Fibroblast of pulmonary artery (primary cell): ENCODE results near the gene KCP.

Experiments used
- DNase-seq: peaks from one replicate; pipeline ENCODE4 v3.0.0-alpha.2; 2010; ENCODE audit warnings: low read depth
- H3K4me3 ChIP-seq: replicated peaks from 2 replicates; pipeline ENCODE4 v1.5.1; 2011; ENCODE audit warnings: low read depth, mild to moderate bottlenecking, control low read depth, low read length, moderate library complexity
- CTCF ChIP-seq: IDR thresholded peaks from 2 replicates; pipeline ENCODE4 v1.5.1; 2011; ENCODE audit warnings: mild to moderate bottlenecking, control low read depth, low read length, inconsistent platforms; ENCODE audit errors: missing control alignments

The KCP gene

GRCh38 chr7:128848289-128849155, 62.0 kb downstream of the KCP start:
- DNase-seq, result no peak
- no peak for TF ChIP-seq CTCF
- H3K4me3 ChIP-seq, result no peak overlapping the region

DNA sequence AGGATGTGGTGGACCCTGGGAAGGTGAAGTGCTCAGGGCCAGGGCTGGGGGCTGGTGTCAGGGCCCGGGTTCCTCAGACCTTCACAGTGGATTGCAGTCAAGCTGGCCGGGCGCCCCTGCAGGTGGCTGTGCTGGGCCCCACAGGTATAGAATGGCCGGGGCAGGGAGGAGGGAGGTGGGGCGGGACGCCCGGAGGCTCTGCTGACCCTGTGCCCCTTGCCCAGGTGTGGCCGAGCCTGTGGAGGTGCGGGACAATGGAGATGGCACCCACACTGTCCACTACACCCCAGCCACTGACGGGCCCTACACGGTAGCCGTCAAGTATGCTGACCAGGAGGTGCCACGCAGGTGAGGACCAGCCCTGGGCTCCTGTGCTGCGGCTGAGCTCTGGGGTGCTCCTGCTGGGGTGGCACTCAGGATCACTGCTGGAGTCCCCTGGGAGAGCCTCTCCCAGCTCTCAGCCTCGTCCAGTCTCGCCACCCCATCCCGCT, 62.7 kb downstream of the KCP start:
- TF ChIP-seq CTCF, result no peak
- H3K4me3 ChIP-seq, result no peak overlapping the region
- no peak for DNase-seq

- TF ChIP-seq CTCF, result no peak
- no peak overlapping the region for H3K4me3 ChIP-seq
- no peak for DNase-seq
These were observed 63.6 kb downstream of the KCP start for GRCh38 chr7:128846781-128847444.

- no peak for TF ChIP-seq CTCF
- H3K4me3 ChIP-seq, result no peak overlapping the region
- DNase-seq, result no peak
These were observed 64.5 kb downstream of the KCP start for GRCh38 chr7:128845987-128846386.

DNA sequence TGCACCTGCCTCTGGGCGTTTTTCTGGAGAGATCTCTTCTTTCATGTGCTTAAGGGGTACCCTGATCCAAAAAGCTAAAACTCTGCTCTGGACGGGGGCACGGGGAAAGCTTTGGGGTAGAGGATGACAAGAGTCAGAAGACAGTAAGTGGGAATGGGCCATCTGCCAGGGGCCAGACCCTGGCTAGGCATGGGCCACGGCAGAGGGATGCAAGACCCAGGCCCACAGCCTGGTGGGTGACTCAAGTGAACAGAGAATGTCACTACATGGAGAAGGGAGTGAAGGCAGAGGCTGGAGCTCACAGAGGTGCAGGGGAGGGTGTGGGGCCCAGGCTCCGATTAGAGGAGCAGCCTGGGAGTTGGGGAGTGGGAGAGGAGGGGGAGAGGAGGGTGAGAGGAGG, 65.0 kb downstream of the KCP start:
- H3K4me3 ChIP-seq, result no peak overlapping the region
- TF ChIP-seq CTCF, result no peak
- DNase-seq, result no peak

GRCh38 chr7:128844777-128845311, 65.7 kb downstream of the KCP start:
- H3K4me3 ChIP-seq, result no peak overlapping the region
- DNase-seq, result no peak

More at GRCh38 chr7:128844777-128845311, 65.7 kb downstream of the KCP start:
- no peak for TF ChIP-seq CTCF
